Stomach (tissue), 9 donors: ENCODE data around the gene ZNF2. TPM values are rescaled to one million over a fixed set of nuclear protein-coding genes. Genes with fewer than 3 reads are reported as not detected.

Experiments
- DNase-seq, 2 donors: peaks; one replicate each; pipeline versions ENCODE4 v3.0.0 to v3.0.0-alpha.2; 2013 to 2019
- H3K27ac ChIP-seq, 5 donors: fragments of 200-600 bp in 4 of 5; sonication (generic) in 4 of 5; one replicate each; pipeline ENCODE4 v1.5.1; 2013 to 2019; ENCODE audit warnings: mild to moderate bottlenecking in 1 of 5, moderate library complexity in 1 of 5
- H3K27me3 ChIP-seq, 3 donors: fragments of 200-600 bp; sonication (generic); one replicate each; pipeline ENCODE4 v1.5.1; 2017 to 2019; ENCODE audit warnings: mixed run types in 1 of 3
- H3K36me3 ChIP-seq, 4 donors: fragments of 200-600 bp; sonication (generic); 1 replicate in 3 of 4; 2 replicates in 1 of 4; pipeline ENCODE4 v1.5.1; 2016 to 2019
- H3K4me1 ChIP-seq, 4 donors: fragments of 200-600 bp; sonication (generic); one replicate each; pipeline ENCODE4 v1.5.1; 2016 to 2019
- H3K4me3 ChIP-seq, 4 donors: fragments of 200-600 bp; sonication (generic) in 3 of 4; one replicate each; pipeline ENCODE4 v1.5.1; 2016 to 2019; ENCODE audit warnings: mild to moderate bottlenecking in 1 of 4
- H3K9me3 ChIP-seq, 4 donors: fragments of 200-600 bp; sonication (generic); one replicate each; pipeline ENCODE4 v1.5.1; 2016 to 2019
- EP300 ChIP-seq: sonication (generic); formaldehyde crosslinking; IDR thresholded peaks from one replicate; pipeline ENCODE4 v1.6.1; 2017; ENCODE audit warnings: antibody characterized with exemption
- POLR2A ChIP-seq, 4 donors: fragments of 450-650 bp; IDR thresholded peaks; one replicate each; pipeline ENCODE4 v1.6.1; 2016; ENCODE audit warnings: antibody characterized with exemption in 4 of 4, control low read depth in 2 of 4, mild to moderate bottlenecking in 1 of 4, moderate library complexity in 1 of 4
- POLR2AphosphoS5 ChIP-seq, 3 donors: sonication (generic); formaldehyde crosslinking; IDR thresholded peaks; one replicate each; pipeline ENCODE4 v1.6.1; 2016; ENCODE audit warnings: antibody characterized with exemption in 3 of 3
- WGBS, 5 donors: extraction: QIAGEN DNeasy Blood & Tissue Kit in 3 of 5; methylation state at CpG; one replicate each; pipeline versions ENCODE4 v1.1.5 to v1.1.7; 2013 to 2018; 5-methylcytosine and 5-hydroxymethylcytosine counted together
- intact Hi-C: fragments of 100-400 bp; cut with DNase I; formaldehyde crosslinking; loops from one replicate; pipeline ENCODE4 v1.15.1; 2023; ENCODE audit warnings: low total_unique reads
- polyA plus RNA-seq, 3 donors: library from polyadenylated mRNA; stranded (reverse); fragments of 200-250 nt; gene quantifications; one replicate each; pipeline ENCODE4 v1.2.3, GENCODE V29; 2013
- total RNA-seq, 5 donors: library from RNA; depleted of rRNA; stranded (reverse); fragments of >200 nt; gene quantifications; one replicate each; pipeline versions ENCODE4 v1.1.0 to v1.2.3, GENCODE V29; 2014 to 2016
- TF ChIP-seq, protein P1 (sequence below), 7 experiments: fragments of 450-650 bp in 4 of 7; fragments of 200-600 bp in 3 of 7; sonication (generic) in 3 of 7; IDR thresholded peaks; one replicate each; pipeline ENCODE4 v1.5.1; 2016 to 2019; ENCODE audit warnings: antibody characterized with exemption in 7 of 7, control low read depth in 2 of 7, mild to moderate bottlenecking in 1 of 7
- donor health status: healthy with polysubstance abuse.
- donor health status: Bipolar disorder and iron deficiency.
- donor health status: healthy.

The ZNF2 gene
- total and polyA plus RNA-seq, 8 donors: 1.5 to 5.1 (median 2.8) TPM; not detected in 1

DNA sequence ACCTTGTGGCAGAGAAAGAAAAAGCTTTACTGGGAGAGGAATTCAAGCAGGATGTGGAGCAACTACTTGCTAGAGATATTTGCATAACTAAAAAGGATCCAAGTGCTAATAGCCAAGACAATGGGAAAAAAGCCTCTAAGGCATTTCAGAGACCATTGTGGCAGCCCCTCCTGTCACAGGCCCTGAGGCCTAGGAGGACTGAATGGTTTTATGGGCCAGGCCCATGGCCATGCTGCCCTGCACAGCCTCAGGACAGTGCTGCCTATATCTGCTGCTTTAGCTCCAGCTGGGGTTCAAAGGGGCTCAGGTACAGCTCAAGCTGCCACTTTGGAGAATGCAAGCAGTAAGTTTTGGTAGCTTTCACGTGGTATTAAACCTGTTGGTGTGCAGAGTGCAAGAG is 26.9 kb upstream of the ZNF2 start:
- Histone ChIP-seq H3K27me3 (no peaks in the 10 kb centered on the region), H3K36me3 (peaks cover 0 to 71% (median 5%) of the 10 kb centered on the region in 4 donors), H3K4me1 (no peaks in the 10 kb centered on the region), H3K4me3 (no peak overlapping the region), H3K27ac (no peak overlapping the region), H3K9me3 (peaks cover 7 to 78% (median 61%) of the 10 kb centered on the region in 4 donors)
- WGBS, 5 donors: 63 to 86% (median 71%) methylated on average over 1 of the region's 1 CpG; no CpG with 5 or more reads in 1 of the 5 donors
- DNase-seq: no peak
- intact Hi-C loops: no loop called here
- TF ChIP-seq POLR2A (IDR thresholded peaks at IDR 0.05): no peak
- TF ChIP-seq, protein P1, sequence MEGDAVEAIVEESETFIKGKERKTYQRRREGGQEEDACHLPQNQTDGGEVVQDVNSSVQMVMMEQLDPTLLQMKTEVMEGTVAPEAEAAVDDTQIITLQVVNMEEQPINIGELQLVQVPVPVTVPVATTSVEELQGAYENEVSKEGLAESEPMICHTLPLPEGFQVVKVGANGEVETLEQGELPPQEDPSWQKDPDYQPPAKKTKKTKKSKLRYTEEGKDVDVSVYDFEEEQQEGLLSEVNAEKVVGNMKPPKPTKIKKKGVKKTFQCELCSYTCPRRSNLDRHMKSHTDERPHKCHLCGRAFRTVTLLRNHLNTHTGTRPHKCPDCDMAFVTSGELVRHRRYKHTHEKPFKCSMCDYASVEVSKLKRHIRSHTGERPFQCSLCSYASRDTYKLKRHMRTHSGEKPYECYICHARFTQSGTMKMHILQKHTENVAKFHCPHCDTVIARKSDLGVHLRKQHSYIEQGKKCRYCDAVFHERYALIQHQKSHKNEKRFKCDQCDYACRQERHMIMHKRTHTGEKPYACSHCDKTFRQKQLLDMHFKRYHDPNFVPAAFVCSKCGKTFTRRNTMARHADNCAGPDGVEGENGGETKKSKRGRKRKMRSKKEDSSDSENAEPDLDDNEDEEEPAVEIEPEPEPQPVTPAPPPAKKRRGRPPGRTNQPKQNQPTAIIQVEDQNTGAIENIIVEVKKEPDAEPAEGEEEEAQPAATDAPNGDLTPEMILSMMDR (IDR thresholded peaks at IDR 0.05): no peak
- no peak for TF ChIP-seq POLR2AphosphoS5 (IDR thresholded peaks at IDR 0.05)
- no peak for TF ChIP-seq EP300

GRCh38 chr2:95143838-95144237 is 21.8 kb upstream of the ZNF2 start:
- H3K36me3 ChIP-seq: peaks cover 4 to 93% (median 30%) of the 10 kb centered on the region in 4 donors
- no peak overlapping the region for H3K4me3 ChIP-seq
- H3K27ac ChIP-seq: no peak overlapping the region
- no peaks in the 10 kb centered on the region for H3K27me3 ChIP-seq
- DNase-seq: no peak
- H3K4me1 ChIP-seq: no peaks in the 10 kb centered on the region
- peaks cover 40 to 99% (median 94%) of the 10 kb centered on the region in 4 donors for H3K9me3 ChIP-seq
- intact Hi-C loops: no loop called here
- 91 to 98% (median 97%) methylated on average over 2 of the region's 2 CpGs for WGBS, 5 donors
- TF ChIP-seq POLR2AphosphoS5 (IDR thresholded peaks at IDR 0.05): no peak

DNA sequence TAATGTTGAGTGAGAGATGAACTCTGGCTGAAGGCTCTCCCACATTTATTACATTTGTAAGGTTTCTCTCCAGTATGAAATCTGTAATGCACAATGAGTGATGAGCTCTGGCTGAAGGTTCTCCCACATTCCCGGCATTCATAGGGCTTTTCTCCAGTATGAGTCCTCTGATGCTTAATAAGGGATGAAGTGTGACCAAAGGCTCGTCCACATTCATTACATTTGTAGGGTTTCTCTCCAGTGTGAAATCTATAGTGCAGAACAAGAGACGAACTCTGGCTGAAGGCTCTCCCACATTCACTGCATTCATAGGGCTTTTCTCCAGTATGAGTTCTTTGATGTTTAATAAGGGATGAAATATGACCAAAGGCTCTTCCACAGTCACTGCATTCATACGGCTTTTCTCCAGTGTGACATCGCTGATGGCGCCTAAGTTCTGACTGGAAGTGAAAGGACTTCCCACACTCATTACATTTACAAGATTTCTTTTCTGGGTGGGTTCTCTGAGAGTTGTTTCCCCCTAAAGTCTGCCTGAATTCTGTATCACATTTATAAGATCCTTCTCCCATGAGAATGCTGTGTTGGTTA is 16.1 kb upstream of the ZNF2 start:
- Histone ChIP-seq H3K4me1 (no peaks in the 10 kb centered on the region), H3K27ac (no peak overlapping the region), H3K9me3 (peaks cover 64 to 99% (median 94%) of the 10 kb centered on the region in 4 donors), H3K36me3 (peaks cover 46 to 97% (median 76%) of the 10 kb centered on the region in 4 donors), H3K27me3 (no peaks in the 10 kb centered on the region), H3K4me3 (no peak overlapping the region)
- DNase-seq: no peak
- TF ChIP-seq POLR2A (IDR thresholded peaks at IDR 0.05): no peak
- TF ChIP-seq POLR2AphosphoS5 (IDR thresholded peaks at IDR 0.05): no peak
- TF ChIP-seq, protein P1 (IDR thresholded peaks at IDR 0.05): no peak
- TF ChIP-seq EP300: no peak
- intact Hi-C loops: no loop called here
- 92 to 98% (median 97%) methylated on average over 6 of the region's 6 CpGs for WGBS, 5 donors

GRCh38 chr2:95158441-95158840 is 7.2 kb upstream of the ZNF2 start:
- TF ChIP-seq EP300: no peak
- TF ChIP-seq POLR2A (IDR thresholded peaks at IDR 0.05): no peak
- no peak for TF ChIP-seq POLR2AphosphoS5 (IDR thresholded peaks at IDR 0.05)
- TF ChIP-seq, protein P1 (IDR thresholded peaks at IDR 0.05): no peak
- WGBS, 5 donors: 49 to 63% (median 62%) methylated on average over 5 to 10 of the region's 10 CpGs

More at GRCh38 chr2:95158441-95158840, 7.2 kb upstream of the ZNF2 start:
- peak overlapping the region; percentile 61 to 88 (median 74) for H3K4me3 ChIP-seq
- H3K27ac ChIP-seq: peak overlapping the region in 4 of 5 donors; percentile 80 to 88 (median 84)
- DNase-seq: no peak
- peaks cover 0 to 28% (median 14%) of the 10 kb centered on the region in 4 donors for H3K9me3 ChIP-seq
- H3K36me3 ChIP-seq: peaks cover 5 to 39% (median 37%) of the 10 kb centered on the region in 4 donors
- H3K4me1 ChIP-seq: peaks cover 9 to 29% (median 20%) of the 10 kb centered on the region in 4 donors
- intact Hi-C loops: no loop called here
- H3K27me3 ChIP-seq: no peaks in the 10 kb centered on the region
